Thyroid gland (tissue), 4 donors: ENCODE measurements around the gene MSANTD7. TPM values are rescaled to one million over a fixed set of nuclear protein-coding genes. Genes with fewer than 3 reads are reported as not detected.
A peak's percentile ranks its signal among the peaks of the same experiment; 100 is the strongest.
"Not testable (repeated sequence)": the region's sequence is repeated elsewhere in the genome, so short reads cannot be mapped to it uniquely, and the experiment has no call there.

ENCODE experiments used
- DNase-seq, 2 donors: peaks; one replicate each; pipeline ENCODE4 v3.0.0-alpha.2; 2019
- H3K27ac ChIP-seq, 3 donors: fragments of 200-600 bp; sonication (generic); 1 replicate in 2 of 3; 2 replicates in 1 of 3; pipeline ENCODE4 v1.5.1; 2016 to 2019; ENCODE audit warnings: mild to moderate bottlenecking in 1 of 3, moderate library complexity in 1 of 3
- H3K27me3 ChIP-seq: fragments of 200-600 bp; sonication (generic); one replicate; pipeline ENCODE4 v1.5.1; 2019
- H3K36me3 ChIP-seq, 2 donors: fragments of 200-600 bp; sonication (generic); one replicate each; pipeline ENCODE4 v1.5.1; 2016 to 2019
- H3K4me1 ChIP-seq, 2 donors: fragments of 200-600 bp; sonication (generic); one replicate each; pipeline ENCODE4 v1.5.1; 2017 to 2019
- H3K4me3 ChIP-seq, 3 donors: fragments of 200-600 bp; sonication (generic); replicated peaks in 1 of 3; 1 replicate in 2 of 3; 2 replicates in 1 of 3; pipeline ENCODE4 v1.5.1; 2016; ENCODE audit warnings: mild to moderate bottlenecking in 1 of 3
- H3K9me3 ChIP-seq: fragments of 200-600 bp; sonication (generic); one replicate; pipeline ENCODE4 v1.5.1; 2017
- POLR2A ChIP-seq, 2 donors: fragments of 450-650 bp; IDR thresholded peaks; one replicate each; pipeline ENCODE4 v1.6.1; 2017; ENCODE audit warnings: antibody characterized with exemption in 2 of 2, mild to moderate bottlenecking in 2 of 2, moderate library complexity in 1 of 2
- WGBS, 2 donors: methylation state at CpG; one replicate each; pipeline ENCODE4 v1.1.5; 2017; 5-methylcytosine and 5-hydroxymethylcytosine counted together
- intact Hi-C: fragments of 100-400 bp; cut with DNase I; formaldehyde crosslinking; loops from one replicate; pipeline ENCODE4 v1.15.1; 2023
- total RNA-seq, 4 donors: library from RNA; depleted of rRNA; stranded (reverse); fragments of >200 nt; gene quantifications; one replicate each; pipeline ENCODE4 v1.2.3, GENCODE V29; 2016
- TF ChIP-seq, protein P1 (sequence below), 6 experiments: fragments of 200-600 bp in 3 of 6; fragments of 450-650 bp in 3 of 6; sonication (generic) in 3 of 6; IDR thresholded peaks; one replicate each; pipeline ENCODE4 v1.5.1; 2016 to 2019; ENCODE audit warnings: antibody characterized with exemption in 6 of 6, mild to moderate bottlenecking in 2 of 6, inconsistent platforms in 1 of 6, moderate library complexity in 1 of 6

MSANTD7 gene
- total RNA-seq, 4 donors from 2014 or later, result 9.0 to 14.6 (median 11.5) TPM

DNA sequence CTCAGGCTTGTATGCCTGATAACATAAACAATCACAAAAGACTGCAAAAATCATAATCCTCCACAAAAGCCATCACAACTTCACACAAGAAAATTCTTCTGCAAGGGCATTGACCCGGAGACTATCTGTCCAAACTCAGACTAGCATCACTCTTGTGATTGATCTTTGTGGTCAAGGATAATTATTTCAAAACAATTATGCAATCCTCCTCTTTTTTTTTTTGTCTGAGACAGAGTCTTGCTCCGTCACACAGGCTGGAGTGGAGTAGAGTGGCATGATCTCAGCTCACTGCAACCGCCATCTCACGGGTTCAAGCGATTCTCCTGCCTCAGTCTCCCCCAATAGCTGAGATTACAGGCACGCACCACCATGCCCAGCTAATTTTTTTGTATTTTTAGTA lies 22.4 kb upstream of the MSANTD7 start:
- peak in 1 of 2 donors; percentile 17 for DNase-seq
- H3K9me3 ChIP-seq, result no peaks in the 10 kb centered on the region
- no peak overlapping the region for H3K27ac ChIP-seq
- intact Hi-C loops, result no loop called here
- no peak overlapping the region for H3K4me3 ChIP-seq
- H3K27me3 ChIP-seq, result no peaks in the 10 kb centered on the region
- TF ChIP-seq, protein P1, sequence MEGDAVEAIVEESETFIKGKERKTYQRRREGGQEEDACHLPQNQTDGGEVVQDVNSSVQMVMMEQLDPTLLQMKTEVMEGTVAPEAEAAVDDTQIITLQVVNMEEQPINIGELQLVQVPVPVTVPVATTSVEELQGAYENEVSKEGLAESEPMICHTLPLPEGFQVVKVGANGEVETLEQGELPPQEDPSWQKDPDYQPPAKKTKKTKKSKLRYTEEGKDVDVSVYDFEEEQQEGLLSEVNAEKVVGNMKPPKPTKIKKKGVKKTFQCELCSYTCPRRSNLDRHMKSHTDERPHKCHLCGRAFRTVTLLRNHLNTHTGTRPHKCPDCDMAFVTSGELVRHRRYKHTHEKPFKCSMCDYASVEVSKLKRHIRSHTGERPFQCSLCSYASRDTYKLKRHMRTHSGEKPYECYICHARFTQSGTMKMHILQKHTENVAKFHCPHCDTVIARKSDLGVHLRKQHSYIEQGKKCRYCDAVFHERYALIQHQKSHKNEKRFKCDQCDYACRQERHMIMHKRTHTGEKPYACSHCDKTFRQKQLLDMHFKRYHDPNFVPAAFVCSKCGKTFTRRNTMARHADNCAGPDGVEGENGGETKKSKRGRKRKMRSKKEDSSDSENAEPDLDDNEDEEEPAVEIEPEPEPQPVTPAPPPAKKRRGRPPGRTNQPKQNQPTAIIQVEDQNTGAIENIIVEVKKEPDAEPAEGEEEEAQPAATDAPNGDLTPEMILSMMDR (IDR thresholded peaks at IDR 0.05), result no peak
- TF ChIP-seq POLR2A (IDR thresholded peaks at IDR 0.05), result no peak
- H3K4me1 ChIP-seq, result peaks cover 8 to 36% of the 10 kb centered on the region in 2 donors
- H3K36me3 ChIP-seq, result no peaks in the 10 kb centered on the region
- WGBS, 2 donors, result 87 to 91% methylated on average over 6 of the region's 6 CpGs

DNA sequence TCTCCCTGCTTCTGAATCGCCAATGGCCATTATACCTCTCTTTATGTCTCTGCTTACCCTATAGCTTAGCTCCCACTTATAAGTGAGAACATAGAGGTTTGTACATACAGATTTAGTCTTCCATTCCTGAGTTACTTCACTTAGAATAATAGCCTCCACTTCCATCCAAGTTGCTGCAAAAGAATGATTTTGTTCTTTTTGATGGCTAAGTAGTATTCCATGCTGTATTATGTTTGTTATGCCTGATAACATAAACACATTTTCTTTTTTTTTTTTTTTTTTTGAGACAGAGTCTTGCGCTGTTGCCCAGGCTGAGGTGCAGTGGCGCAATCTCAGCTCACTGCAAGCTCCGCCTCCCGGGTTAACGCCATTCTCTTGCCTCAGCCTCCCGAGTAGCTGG lies 21.4 kb upstream of the MSANTD7 start:
- intact Hi-C loops, DNase-seq, H3K36me3 ChIP-seq, H3K27me3 ChIP-seq, H3K4me3 ChIP-seq, H3K9me3 ChIP-seq: not testable (repeated sequence)
- peak overlapping the region in 2 of 3 donors; percentile 5 to 78 for H3K27ac ChIP-seq
- peaks cover 8 to 30% of the 10 kb centered on the region in 2 donors for H3K4me1 ChIP-seq
- 98% methylated on average over 7 of the region's 7 CpGs for whole genome bisulfite sequencing, 2 donors

DNA sequence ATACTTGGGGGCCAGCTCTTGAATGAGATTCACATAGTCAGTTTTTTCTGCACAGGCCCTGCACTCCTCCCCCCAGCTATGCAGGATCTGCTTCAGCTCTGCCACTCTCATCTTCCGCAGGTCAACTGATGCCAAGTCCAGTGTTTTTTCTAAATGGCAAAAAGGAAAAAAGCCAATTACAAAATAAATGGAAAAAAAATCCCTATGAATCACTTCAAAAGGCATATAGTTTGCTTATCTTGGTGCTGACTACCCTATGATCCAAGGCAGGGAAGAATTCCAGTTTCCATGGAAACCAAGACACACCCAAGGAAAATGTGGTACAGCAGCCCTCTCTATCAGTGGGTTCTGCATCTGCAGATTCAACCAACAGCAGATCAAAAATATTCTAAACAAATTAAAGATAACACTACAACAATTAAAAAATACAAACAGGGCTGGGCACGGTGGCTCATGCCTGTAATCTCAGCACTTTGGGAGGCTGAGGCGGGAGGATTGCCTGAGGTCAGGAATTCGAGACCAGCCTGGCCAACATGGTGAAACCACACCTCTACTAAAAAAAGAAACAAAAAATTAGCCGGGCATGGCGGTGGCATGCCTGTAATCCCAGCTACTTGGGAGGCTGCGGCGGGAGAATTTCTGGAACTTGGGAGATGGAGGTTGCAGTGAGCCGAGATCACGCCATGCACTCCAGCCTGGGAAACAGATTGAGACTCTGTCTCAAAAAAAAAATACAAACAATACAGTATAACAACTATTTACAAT lies 17.9 kb upstream of the MSANTD7 start:
- no peak for TF ChIP-seq POLR2A (IDR thresholded peaks at IDR 0.05)
- TF ChIP-seq, protein P1 (IDR thresholded peaks at IDR 0.05), result no peak
- intact Hi-C loops, result loop anchor here (10.0 kb wide), 1 partner anchor 285 kb away; no protein-coding TSS in a partner anchor

DNA sequence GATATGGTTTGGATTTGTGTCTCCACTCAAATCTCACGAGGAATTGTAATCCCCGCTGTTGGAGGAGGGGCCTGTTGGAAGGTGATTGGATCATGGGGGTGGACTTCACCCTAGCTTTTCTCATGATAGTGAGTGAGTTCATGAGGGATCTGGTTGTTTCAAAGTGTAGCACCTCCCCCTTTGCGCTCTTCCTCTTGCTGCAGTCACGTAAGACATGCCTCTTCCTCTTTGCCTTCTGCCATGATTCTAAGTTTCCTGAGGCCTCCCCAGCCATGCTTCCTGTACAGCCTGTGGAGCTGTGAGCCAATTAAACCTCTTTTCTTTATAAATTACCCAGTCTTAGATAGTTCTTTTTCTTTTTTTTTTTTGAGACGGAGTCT lies 17.3 kb upstream of the MSANTD7 start:
- DNase-seq, result no peak
- Histone ChIP-seq H3K27me3 (no peaks in the 10 kb centered on the region), H3K4me3 (no peak overlapping the region), H3K27ac (peak overlapping the region in 1 of 3 donors; percentile 46), H3K4me1 (peaks cover 8 to 38% of the 10 kb centered on the region in 2 donors), H3K9me3 (no peaks in the 10 kb centered on the region), H3K36me3 (no peaks in the 10 kb centered on the region)
- TF ChIP-seq, protein P1 (IDR thresholded peaks at IDR 0.05), result no peak
- TF ChIP-seq POLR2A (IDR thresholded peaks at IDR 0.05), result no peak
- 92 to 94% methylated on average over 5 of the region's 5 CpGs for WGBS, 2 donors
- intact Hi-C loops, result loop anchor here (10.0 kb wide), 1 partner anchor 286 kb away; no protein-coding TSS in a partner anchor

More for the DNA sequence above, 17.9 kb upstream of the MSANTD7 start:
- 89 to 95% methylated on average over 10 of the region's 10 CpGs for WGBS, 2 donors
- Histone ChIP-seq H3K27me3 (no peaks in the 10 kb centered on the region), H3K27ac (peak overlapping the region in 1 of 3 donors; percentile 78), H3K9me3 (no peaks in the 10 kb centered on the region), H3K4me1 (peaks cover 8 to 38% of the 10 kb centered on the region in 2 donors), H3K36me3 (no peaks in the 10 kb centered on the region), H3K4me3 (no peak overlapping the region)
- no peak for DNase-seq

DNA sequence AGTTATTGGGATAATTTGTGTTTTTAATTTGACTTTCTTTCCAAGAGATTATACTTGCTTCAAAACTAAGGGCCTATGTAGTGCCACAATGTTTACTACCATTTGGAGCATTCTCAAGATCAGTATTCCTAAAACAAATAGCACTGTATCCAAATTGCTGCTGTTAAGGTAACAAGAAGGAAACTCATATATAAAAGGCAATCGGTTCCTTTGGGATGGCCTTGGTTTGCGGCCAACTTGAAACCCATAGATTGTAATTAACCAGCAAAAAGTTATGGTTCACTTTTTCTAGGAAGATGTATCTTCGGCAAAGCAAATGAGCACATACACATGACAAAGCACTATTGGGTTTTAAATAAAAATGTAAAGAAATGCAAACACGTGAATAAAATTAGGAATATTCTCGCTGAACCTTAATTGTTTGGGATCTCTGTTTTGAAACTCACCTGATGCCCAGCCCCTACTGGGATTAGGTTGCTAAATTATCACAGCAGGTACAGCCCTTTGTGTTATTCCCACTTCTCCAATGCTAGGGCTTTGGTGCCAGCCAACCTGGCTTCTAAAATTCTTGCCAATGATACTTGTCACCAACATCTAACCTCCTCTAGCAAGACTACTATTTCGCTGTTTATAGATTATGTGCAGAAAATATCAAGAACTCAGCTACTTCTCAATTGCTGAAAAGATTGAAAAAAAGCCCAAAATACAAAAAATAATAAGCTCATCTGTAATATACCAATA lies 16.3 kb upstream of the MSANTD7 start:
- H3K9me3 ChIP-seq, result no peaks in the 10 kb centered on the region
- H3K4me3 ChIP-seq, result no peak overlapping the region
- DNase-seq, result no peak
- TF ChIP-seq, protein P1 (IDR thresholded peaks at IDR 0.05), result no peak
- no peak for TF ChIP-seq POLR2A (IDR thresholded peaks at IDR 0.05)
- intact Hi-C loops, result loop anchor here (10.0 kb wide), 1 partner anchor 287 kb away; no protein-coding TSS in a partner anchor
- WGBS, 2 donors, result 73 to 88% methylated on average over 6 of the region's 6 CpGs
- peaks cover 8 to 30% of the 10 kb centered on the region in 2 donors for H3K4me1 ChIP-seq
- no peaks in the 10 kb centered on the region for H3K27me3 ChIP-seq
- no peak overlapping the region for H3K27ac ChIP-seq
- no peaks in the 10 kb centered on the region for H3K36me3 ChIP-seq
